Fibroblast of lung (primary cell): ENCODE measurements around the gene GSE1.

Experiments used
- EZH2 ChIP-seq: IDR thresholded peaks from 2 replicates; pipeline ENCODE4 v1.5.1; 2012; ENCODE audit warnings: low read length, control low read depth, mild to moderate bottlenecking; ENCODE audit errors: missing control alignments
- TF ChIP-seq, protein P1 (sequence below), 2 donors: IDR thresholded peaks in 1 of 2; conservative IDR thresholded peaks in 1 of 2; 1 replicate in 1 of 2; 2 replicates in 1 of 2; pipeline ENCODE4 v1.5.1; 2011 to 2012; ENCODE audit warnings: low read length in 2 of 2, control low read depth in 1 of 2, inconsistent platforms in 1 of 2, low read depth in 1 of 2, mild to moderate bottlenecking in 1 of 2

DNA sequence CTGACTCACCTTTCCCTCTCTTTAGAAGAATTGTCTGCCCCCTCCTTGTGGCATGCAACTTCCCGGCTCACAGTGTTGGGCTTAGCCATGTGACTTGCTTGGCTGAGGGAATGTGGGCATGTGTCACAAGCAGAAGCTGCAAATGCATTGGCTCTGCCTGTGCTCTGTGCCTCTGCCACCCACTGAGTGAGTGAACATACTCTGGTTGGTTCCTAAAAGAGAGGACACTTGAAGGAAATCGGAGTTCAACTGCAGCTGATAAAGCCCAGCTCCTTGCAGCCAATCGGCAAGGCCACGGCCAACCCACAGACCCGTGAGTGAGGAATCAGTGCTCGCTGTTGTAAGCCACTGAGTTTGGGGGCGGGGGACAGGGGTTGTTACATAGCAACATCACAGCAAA lies 86.5 kb downstream of the GSE1 start:
- TF ChIP-seq, protein P1, sequence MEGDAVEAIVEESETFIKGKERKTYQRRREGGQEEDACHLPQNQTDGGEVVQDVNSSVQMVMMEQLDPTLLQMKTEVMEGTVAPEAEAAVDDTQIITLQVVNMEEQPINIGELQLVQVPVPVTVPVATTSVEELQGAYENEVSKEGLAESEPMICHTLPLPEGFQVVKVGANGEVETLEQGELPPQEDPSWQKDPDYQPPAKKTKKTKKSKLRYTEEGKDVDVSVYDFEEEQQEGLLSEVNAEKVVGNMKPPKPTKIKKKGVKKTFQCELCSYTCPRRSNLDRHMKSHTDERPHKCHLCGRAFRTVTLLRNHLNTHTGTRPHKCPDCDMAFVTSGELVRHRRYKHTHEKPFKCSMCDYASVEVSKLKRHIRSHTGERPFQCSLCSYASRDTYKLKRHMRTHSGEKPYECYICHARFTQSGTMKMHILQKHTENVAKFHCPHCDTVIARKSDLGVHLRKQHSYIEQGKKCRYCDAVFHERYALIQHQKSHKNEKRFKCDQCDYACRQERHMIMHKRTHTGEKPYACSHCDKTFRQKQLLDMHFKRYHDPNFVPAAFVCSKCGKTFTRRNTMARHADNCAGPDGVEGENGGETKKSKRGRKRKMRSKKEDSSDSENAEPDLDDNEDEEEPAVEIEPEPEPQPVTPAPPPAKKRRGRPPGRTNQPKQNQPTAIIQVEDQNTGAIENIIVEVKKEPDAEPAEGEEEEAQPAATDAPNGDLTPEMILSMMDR (conservative IDR thresholded peaks at IDR 0.05 in 1 of 2, IDR thresholded peaks at IDR 0.05 in 1 of 2; ENCODE audit: low read depth in 1 of 2, low read length in 2 of 2): no peak
- no peak for TF ChIP-seq EZH2
